ENCODE data around the gene ZNF609.
"Not testable (repeated sequence)": the region's sequence is repeated elsewhere in the genome, so short reads cannot be mapped to it uniquely, and the experiment has no call there.

ZNF609 gene

DNA sequence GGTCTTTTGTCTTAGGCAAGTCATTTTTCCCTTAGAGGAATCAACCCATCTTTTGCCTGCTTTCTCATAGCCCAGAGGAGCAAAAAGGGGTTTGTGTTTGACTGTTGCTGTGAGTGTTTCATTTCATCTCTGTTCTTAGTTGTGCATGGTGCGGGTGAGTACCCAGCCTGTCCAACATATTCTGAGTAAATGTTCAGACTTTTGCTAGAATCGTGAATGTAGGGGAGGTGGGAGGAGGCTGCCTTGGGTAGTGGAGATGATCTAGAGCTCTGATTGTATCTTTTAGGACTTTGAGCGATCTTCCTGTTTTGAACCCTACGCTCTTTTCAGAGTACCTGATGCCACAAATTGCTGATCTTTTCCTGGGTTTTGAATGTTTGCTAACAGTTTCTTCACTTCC, 123.1 kb downstream of the ZNF609 start:
- H3K4me3 ChIP-seq (ENCODE audit: control insufficient read depth, low read depth, low read length) = no peak overlapping the region
- DNase-seq (ENCODE audit: low read depth) = no peak
- TF ChIP-seq, protein P1, sequence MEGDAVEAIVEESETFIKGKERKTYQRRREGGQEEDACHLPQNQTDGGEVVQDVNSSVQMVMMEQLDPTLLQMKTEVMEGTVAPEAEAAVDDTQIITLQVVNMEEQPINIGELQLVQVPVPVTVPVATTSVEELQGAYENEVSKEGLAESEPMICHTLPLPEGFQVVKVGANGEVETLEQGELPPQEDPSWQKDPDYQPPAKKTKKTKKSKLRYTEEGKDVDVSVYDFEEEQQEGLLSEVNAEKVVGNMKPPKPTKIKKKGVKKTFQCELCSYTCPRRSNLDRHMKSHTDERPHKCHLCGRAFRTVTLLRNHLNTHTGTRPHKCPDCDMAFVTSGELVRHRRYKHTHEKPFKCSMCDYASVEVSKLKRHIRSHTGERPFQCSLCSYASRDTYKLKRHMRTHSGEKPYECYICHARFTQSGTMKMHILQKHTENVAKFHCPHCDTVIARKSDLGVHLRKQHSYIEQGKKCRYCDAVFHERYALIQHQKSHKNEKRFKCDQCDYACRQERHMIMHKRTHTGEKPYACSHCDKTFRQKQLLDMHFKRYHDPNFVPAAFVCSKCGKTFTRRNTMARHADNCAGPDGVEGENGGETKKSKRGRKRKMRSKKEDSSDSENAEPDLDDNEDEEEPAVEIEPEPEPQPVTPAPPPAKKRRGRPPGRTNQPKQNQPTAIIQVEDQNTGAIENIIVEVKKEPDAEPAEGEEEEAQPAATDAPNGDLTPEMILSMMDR (conservative IDR thresholded peaks at IDR 0.05; ENCODE audit: control insufficient read depth, insufficient read depth, low read depth, low read length) = no peak

DNA sequence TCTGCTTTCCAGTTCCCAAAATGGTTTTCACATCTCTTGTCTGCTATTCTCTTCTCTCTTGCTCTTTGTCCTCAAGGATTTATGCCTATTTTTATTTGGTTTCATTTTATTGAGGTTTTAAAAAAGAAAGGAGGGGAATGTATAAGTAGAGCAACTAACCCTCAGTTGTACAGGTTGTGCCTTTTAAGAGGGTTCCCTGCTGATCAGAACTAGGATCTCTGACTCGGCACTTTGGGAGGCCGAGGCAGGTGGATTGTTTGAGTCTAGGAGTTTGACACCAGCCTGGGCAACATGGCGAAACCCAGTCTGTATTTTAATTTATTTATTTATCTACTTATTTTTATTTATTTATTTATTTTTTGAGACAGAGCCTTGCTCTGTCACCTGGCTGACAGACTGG, 123.6 kb downstream of the ZNF609 start:
- TF ChIP-seq, protein P1 (conservative IDR thresholded peaks at IDR 0.05; ENCODE audit: control insufficient read depth, insufficient read depth, low read depth, low read length) = no peak
- H3K4me3 ChIP-seq (ENCODE audit: control insufficient read depth, low read depth, low read length) = no peak overlapping the region
- no peak for DNase-seq (ENCODE audit: low read depth)

DNA sequence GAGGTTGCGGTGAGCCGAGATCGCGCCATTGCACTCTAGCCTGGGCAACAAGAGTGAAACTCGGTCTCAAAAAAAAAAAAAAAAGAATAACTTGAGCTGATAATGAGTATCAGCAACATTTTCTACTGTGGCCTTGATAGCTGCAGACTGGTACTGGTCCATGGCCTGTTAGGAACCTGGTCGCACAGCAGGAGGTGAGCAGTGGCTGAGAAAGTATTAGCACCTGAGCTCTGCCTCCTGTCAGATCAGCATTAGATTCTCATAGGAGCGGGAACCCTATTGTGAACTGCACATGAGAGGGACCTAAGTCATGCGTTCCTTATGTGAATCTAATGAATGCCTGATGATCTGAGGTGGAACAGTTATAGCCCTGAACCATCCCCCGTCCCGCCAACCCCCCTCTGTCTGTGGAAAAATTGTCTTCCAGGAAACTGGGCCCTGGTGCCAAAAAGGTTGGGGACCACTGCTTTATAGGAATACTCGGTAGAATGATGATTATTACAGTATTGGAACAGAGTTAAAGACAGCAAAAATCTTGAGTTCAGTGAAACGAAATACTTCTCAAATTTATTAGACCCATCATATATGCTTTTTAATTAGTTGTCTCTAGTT, 126.0 kb downstream of the ZNF609 start:
- TF ChIP-seq, protein P1 (conservative IDR thresholded peaks at IDR 0.05; ENCODE audit: control insufficient read depth, insufficient read depth, low read depth, low read length) = no peak
- DNase-seq (ENCODE audit: low read depth) = no peak
- H3K4me3 ChIP-seq (ENCODE audit: control insufficient read depth, low read depth, low read length) = no peak overlapping the region

DNA sequence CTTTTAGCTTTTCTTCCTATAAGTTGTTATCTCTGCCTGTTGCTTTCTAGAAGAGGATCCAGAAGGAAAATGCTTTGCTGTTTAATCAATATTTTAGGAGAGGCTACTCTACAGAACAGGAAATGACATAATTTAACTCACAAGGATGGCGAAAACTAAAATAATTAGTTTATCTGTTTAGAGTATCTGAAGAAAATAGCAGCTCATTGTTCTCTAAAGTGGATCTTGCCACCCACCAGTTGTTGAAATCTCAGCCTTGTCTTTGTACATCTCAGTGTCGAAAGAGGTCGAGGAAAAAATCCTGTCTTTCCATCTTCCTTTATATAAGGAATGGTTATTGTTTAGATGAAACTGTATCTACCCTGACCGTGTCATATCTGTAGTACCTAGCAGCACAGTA, 126.6 kb downstream of the ZNF609 start:
- H3K4me3 ChIP-seq (ENCODE audit: control insufficient read depth, low read depth, low read length) = no peak overlapping the region
- no peak for DNase-seq (ENCODE audit: low read depth)
- TF ChIP-seq, protein P1 (conservative IDR thresholded peaks at IDR 0.05; ENCODE audit: control insufficient read depth, insufficient read depth, low read depth, low read length) = no peak

DNA sequence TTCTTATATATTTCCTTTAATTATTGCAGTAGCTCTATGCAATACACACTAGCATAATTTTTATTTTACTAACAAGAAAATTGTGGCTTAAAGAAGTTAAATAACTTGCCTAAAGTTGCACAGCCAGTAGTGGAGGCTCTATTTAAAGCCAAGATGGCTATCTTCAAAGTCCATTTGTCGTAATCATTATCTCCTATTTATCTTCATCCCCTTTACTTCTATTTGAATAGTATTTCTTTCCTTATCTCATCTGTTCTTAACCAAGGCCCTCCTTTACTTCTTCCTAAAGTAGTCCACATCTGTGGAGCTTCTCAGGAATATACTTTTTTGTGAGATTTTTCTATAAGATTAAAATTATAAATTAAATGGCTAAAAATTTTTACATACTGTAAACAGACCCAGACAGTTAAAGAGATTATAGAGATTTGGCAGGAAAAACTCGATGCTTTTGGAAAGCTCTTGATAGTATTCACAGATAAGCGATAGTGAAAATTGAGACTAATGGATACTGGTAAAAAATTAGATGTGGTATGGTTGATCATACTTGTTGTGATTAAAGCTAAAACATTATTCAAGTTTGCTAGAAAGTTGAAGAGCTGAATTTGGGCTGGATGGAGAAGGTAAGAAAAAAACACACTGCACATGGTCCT, 129.2 kb downstream of the ZNF609 start:
- H3K4me3 ChIP-seq (ENCODE audit: control insufficient read depth, low read depth, low read length) = no peak overlapping the region
- TF ChIP-seq, protein P1 (conservative IDR thresholded peaks at IDR 0.05; ENCODE audit: control insufficient read depth, insufficient read depth, low read depth, low read length) = no peak
- DNase-seq (ENCODE audit: low read depth) = no peak

DNA sequence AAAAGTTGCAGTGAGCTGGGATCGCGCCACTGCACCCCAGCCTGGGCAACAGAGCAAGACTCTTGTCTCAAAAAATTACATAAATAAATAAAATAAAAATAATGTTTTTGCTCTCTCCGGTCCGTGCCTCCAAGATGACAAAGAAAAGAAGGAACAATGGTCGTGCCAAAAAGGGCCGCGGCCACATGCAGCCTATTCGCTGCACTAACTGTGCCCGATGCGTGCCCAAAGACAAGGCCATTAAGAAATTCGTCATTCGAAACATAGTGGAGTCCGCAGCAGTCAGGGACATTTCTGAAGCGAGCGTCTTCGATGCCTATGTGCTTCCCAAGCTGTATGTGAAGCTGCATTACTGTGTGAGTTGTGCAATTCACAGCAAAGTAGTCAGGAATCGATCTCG, 132.5 kb downstream of the ZNF609 start:
- not testable (repeated sequence) for DNase-seq (ENCODE audit: low read depth); H3K4me3 ChIP-seq (ENCODE audit: control insufficient read depth, low read depth, low read length)

DNA sequence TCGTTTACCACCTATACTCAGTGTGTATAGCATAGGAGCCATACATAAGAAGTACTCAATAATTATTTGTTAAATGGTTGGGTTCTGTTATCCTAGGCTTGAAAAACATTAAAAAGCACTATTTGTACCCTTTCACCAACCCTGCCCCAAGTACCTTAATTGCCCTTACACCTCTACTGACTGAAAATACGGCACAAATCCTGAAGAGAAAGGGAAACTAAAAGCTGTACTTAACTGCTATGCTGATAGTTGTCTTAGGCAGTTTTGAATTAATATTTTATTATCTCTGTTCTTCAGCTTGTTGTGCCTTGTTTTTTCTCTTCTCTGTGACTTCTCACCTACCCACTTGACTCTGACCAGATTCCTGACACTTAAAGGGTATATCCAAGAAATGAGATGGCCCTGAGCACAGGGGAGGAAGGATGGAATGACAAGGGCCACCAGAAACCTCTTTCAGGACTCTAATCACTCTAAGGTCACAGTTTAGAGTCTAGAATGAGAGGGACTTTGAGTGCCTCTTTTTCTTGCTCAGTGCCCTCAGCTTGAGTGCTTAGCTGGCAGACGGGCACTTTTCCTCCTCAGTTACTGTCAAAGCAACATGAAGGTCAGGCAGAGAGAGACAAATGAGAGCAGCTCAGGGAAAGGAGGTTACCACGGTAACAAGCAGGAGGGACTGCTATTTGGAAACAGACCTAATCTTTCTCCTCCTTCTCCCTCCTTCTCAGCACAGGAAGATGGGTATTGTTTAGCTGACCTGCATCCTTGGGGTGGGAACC, 136.5 kb downstream of the ZNF609 start:
- H3K4me3 ChIP-seq (ENCODE audit: control insufficient read depth, low read depth, low read length) = no peak overlapping the region
- peak; percentile 54 for DNase-seq (ENCODE audit: low read depth)

More for the DNA sequence above, 136.5 kb downstream of the ZNF609 start:
- TF ChIP-seq, protein P1 (conservative IDR thresholded peaks at IDR 0.05; ENCODE audit: control insufficient read depth, insufficient read depth, low read depth, low read length) = no peak

Data from fibroblast of mammary gland (primary cell).